GM12878 (cell line): ENCODE measurements around the gene TMEM225B. TPM values are rescaled to one million over a fixed set of nuclear protein-coding genes. Genes with fewer than 3 reads are reported as not detected.

Source experiments
- ATAC-seq: fragments of 200-7000 bp; cut with Tn5 transposase; 3 replicates; pipeline ENCODE4 v1.9.1; 2020; ENCODE audit warnings: mild to moderate bottlenecking, moderate library complexity
- BruUV-seq: library from RNA; stranded (reverse); fragments of 400-500 nt; replicated peaks from 2 replicates; lab custom pipeline; 2021; lab: Mats Ljungman, UMichigan
- CTCF ChIA-PET: fragments of 300-600 bp; sonication (Branson Sonifier 250); formaldehyde crosslinking; extraction: SDS; loops from one replicate; lab custom pipeline; 2021; ENCODE audit warnings: inconsistent platforms; lab: Yijun Ruan, JAX
- POLR2A ChIA-PET: fragments of 350-600 bp; formaldehyde crosslinking; extraction: SDS; loops from one replicate; lab custom pipeline; 2021; ENCODE audit warnings: inconsistent platforms; lab: Charles Lee
- RAD21 ChIA-PET: fragments of 300-600 bp; sonication (Branson Sonifier 250); formaldehyde crosslinking; loops from one replicate; lab custom pipeline; 2023; ENCODE audit warnings: antibody characterized with exemption; ENCODE audit not compliant: unreplicated experiment; lab: Charles Lee
- SMC1A ChIA-PET: fragments of 300-600 bp; sonication (Branson Sonifier 250); formaldehyde crosslinking; loops from one replicate; lab custom pipeline; 2023; ENCODE audit not compliant: unreplicated experiment, uncharacterized antibody; lab: Charles Lee
- DNase-seq: peaks from one replicate; pipeline ENCODE4 v3.0.0-alpha.2; 2011; ENCODE audit warnings: low read depth, low spot score
- FAIRE-seq: peaks from 3 replicates; lab custom pipeline; 2011; peaks lifted over from hg19 to GRCh38; lab: Jason Lieb, UNC
- H2AFZ ChIP-seq: 2 replicates; pipeline ENCODE4 v1.6.0; 2011; ENCODE audit warnings: low read depth, low read length, control low read depth; ENCODE audit not compliant: control insufficient read depth
- H3K27ac ChIP-seq: 2 replicates; pipeline ENCODE4 v1.5.1; 2011; ENCODE audit warnings: control low read depth; ENCODE audit not compliant: control insufficient read depth, insufficient read depth
- H3K27me3 ChIP-seq, 2 experiments: replicated peaks in 1 of 2; 2 replicates each; pipeline versions ENCODE4 v1.6.0 to v1.6.1; 2011; ENCODE audit warnings: low read length in 1 of 2; ENCODE audit not compliant: control insufficient read depth in 2 of 2, insufficient read depth in 2 of 2
- H3K36me3 ChIP-seq, 2 experiments: 2 replicates each; pipeline ENCODE4 v1.5.1; 2011; ENCODE audit warnings: low read length in 1 of 2; ENCODE audit not compliant: control insufficient read depth in 2 of 2, insufficient read depth in 2 of 2
- H3K4me1 ChIP-seq: 2 replicates; pipeline ENCODE4 v1.6.1; 2011; ENCODE audit warnings: mild to moderate bottlenecking, low read length, moderate library complexity, mixed read lengths; ENCODE audit not compliant: control insufficient read depth, insufficient read depth
- H3K4me2 ChIP-seq: 2 replicates; pipeline ENCODE4 v1.6.0; 2011; ENCODE audit warnings: control low read depth; ENCODE audit not compliant: control insufficient read depth, insufficient read depth
- H3K4me3 ChIP-seq: fragments of 200-600 bp; sonication (generic); 2 replicates; pipeline ENCODE4 v1.5.1; 2016
- H3K79me2 ChIP-seq: 2 replicates; pipeline ENCODE4 v1.6.0; 2011; ENCODE audit warnings: low read length; ENCODE audit not compliant: control insufficient read depth, insufficient read depth
- H3K9ac ChIP-seq: 2 replicates; pipeline ENCODE4 v1.8.0; 2011; ENCODE audit warnings: low read length, control low read depth, mixed read lengths; ENCODE audit not compliant: control insufficient read depth, insufficient read depth
- H3K9me3 ChIP-seq: replicated peaks from 3 replicates; pipeline ENCODE4 v1.5.1; 2011; ENCODE audit warnings: mild to moderate bottlenecking, low read length; ENCODE audit not compliant: control insufficient read depth, insufficient read depth
- H4K20me1 ChIP-seq: 2 replicates; pipeline ENCODE4 v1.6.0; 2011; ENCODE audit not compliant: control insufficient read depth, insufficient read depth
- HDGF ChIP-seq: fragments of 450-650 bp; IDR thresholded peaks from 2 replicates; pipeline ENCODE4 v1.6.1; 2016; ENCODE audit warnings: antibody characterized with exemption
- IRF5 ChIP-seq: fragments of 450-650 bp; IDR thresholded peaks from 2 replicates; pipeline ENCODE4 v1.6.1; 2017; ENCODE audit warnings: borderline replicate concordance
- LARP7 ChIP-seq: fragments of 450-650 bp; IDR thresholded peaks from 2 replicates; pipeline ENCODE4 v1.6.1; 2017; ENCODE audit warnings: mild to moderate bottlenecking
- MLLT1 ChIP-seq: fragments of 450-650 bp; IDR thresholded peaks from 2 replicates; pipeline ENCODE4 v1.6.1; 2016; ENCODE audit warnings: mild to moderate bottlenecking
- NR2F1 ChIP-seq: fragments of 450-650 bp; conservative IDR thresholded peaks from 2 replicates; pipeline ENCODE4 v1.6.1; 2017; ENCODE audit warnings: mild to moderate bottlenecking
- SREBF2 ChIP-seq: IDR thresholded peaks from 2 replicates; pipeline ENCODE4 v1.6.1; 2012; ENCODE audit warnings: mild to moderate bottlenecking, low read length
- STAT1 ChIP-seq: fragments of 450-650 bp; conservative IDR thresholded peaks from 2 replicates; pipeline ENCODE4 v1.6.1; 2014; ENCODE audit warnings: antibody characterized with exemption, mild to moderate bottlenecking
- TARDBP ChIP-seq: IDR thresholded peaks from 2 replicates; pipeline ENCODE4 v1.6.1; 2016; ENCODE audit warnings: borderline replicate concordance
- ZNF687 ChIP-seq: fragments of 450-650 bp; IDR thresholded peaks from 2 replicates; pipeline ENCODE4 v1.6.1; 2017; ENCODE audit warnings: mild to moderate bottlenecking, moderate library complexity
- WGBS: methylation state at CpG from one replicate; pipeline ENCODE4 v1.1.6; 2016; ENCODE audit warnings: low lambda C conversion rate; ENCODE audit not compliant: insufficient replicate concordance, insufficient coverage; ENCODE audit errors: missing lambda C conversion rate; 5-methylcytosine and 5-hydroxymethylcytosine counted together
- in situ Hi-C: fragments of 300-500 bp; cut with MboI; formaldehyde crosslinking; loops from 9 replicates; pipeline ENCODE4 v1.14.3; 2018; ENCODE audit warnings: mixed read lengths
- intact Hi-C: fragments of 100-400 bp; cut with micrococcal nuclease; formaldehyde crosslinking; loops from one replicate; pipeline ENCODE4 v1.14.2; 2022; ENCODE audit not compliant: unreplicated experiment
- polyA plus RNA-seq, 11 experiments: library from polyadenylated mRNA; depleted of rRNA in 4 of 11; unstranded in 6 of 11; stranded (reverse) in 5 of 11; fragments of >200 nt; fragmentation: Nextera tagmentation in 4 of 11; fragmentation: Illumina TruSeq in 1 of 11; extraction: Ambion mirVana in 4 of 11; extraction: Trizol in 1 of 11; gene quantifications; 1 replicate in 1 of 11; 2 replicates in 10 of 11; pipeline versions ENCODE4 v1.2.1 to v1.2.3, GENCODE V29; 2011 to 2016; ENCODE audit warnings: inconsistent platforms in 2 of 11, missing spikeins in 2 of 11, low read depth in 1 of 11
- total RNA-seq, 4 experiments: library from RNA; depleted of rRNA in 3 of 4; stranded (reverse); fragments of >200 nt in 3 of 4; fragmentation: Illumina TruSeq in 1 of 4; extraction: Trizol in 1 of 4; gene quantifications; 2 replicates each; pipeline versions ENCODE4 v1.2.1 to v1.2.3, GENCODE V29; 2013 to 2021

The TMEM225B gene
- total and polyA plus RNA-seq, 10 of the 15 experiments (the other 5 are each of a cell fraction or from before 2014, with no cell fraction given): 0.22 to 1.9 (median 0.43) TPM

- H3K9ac ChIP-seq: no peak overlapping the region
- H3K4me1 ChIP-seq: no peaks in the 10 kb centered on the region
- H3K27ac ChIP-seq: no peak overlapping the region
- H3K9me3 ChIP-seq: no peaks in the 10 kb centered on the region
- H3K4me3 ChIP-seq: no peak overlapping the region
- no peaks in the 10 kb centered on the region for H3K27me3 ChIP-seq
- 78% methylated on average over 3 of the region's 3 CpGs for WGBS
- no peaks in the 10 kb centered on the region for H4K20me1 ChIP-seq
- CTCF ChIA-PET: no interaction called here
- no peaks in the 10 kb centered on the region for H3K79me2 ChIP-seq
- SMC1A ChIA-PET: interaction anchor here (0.9 kb wide), 1 partner anchor 20 kb away, joined by 3 read pairs; no protein-coding TSS in a partner anchor
- RAD21 ChIA-PET: no interaction called here
- no peak for DNase-seq
- TF ChIP-seq NR2F1 (no peak), TARDBP (no peak), SREBF2 (no peak), LARP7 (no peak), ZNF687 (no peak), HDGF (no peak), IRF5 (no peak), STAT1 (no peak), MLLT1 (no peak)
- TF ChIP-seq, all 136 proteins: peak for 0
- no TSS peak for BruUV-seq
- H3K4me2 ChIP-seq: no peak overlapping the region
- no peak overlapping the region for H2AFZ ChIP-seq
- H3K36me3 ChIP-seq: no peaks in the 10 kb centered on the region; a peak in 1 of 4 replicates
- FAIRE-seq: no peak
- intact Hi-C loops: no loop called here
- POLR2A ChIA-PET: no interaction called here
- in situ Hi-C loops: no loop called here
- ATAC-seq: no peak
Measured at GRCh38 chr7:99644431-99644830, 46.4 kb downstream of the TMEM225B start.
